HTR-8/SVneo (cell line): ENCODE data around the gene NADSYN1.

Experiments
- DNase-seq: peaks from one replicate; pipeline ENCODE4 v3.0.0; 2011; ENCODE audit warnings: low spot score, mixed read lengths; ENCODE audit not compliant: insufficient read length
- FAIRE-seq: peaks from 2 replicates; lab custom pipeline; 2011; peaks lifted over from hg19 to GRCh38; lab: Jason Lieb, UNC

NADSYN1 gene

DNA sequence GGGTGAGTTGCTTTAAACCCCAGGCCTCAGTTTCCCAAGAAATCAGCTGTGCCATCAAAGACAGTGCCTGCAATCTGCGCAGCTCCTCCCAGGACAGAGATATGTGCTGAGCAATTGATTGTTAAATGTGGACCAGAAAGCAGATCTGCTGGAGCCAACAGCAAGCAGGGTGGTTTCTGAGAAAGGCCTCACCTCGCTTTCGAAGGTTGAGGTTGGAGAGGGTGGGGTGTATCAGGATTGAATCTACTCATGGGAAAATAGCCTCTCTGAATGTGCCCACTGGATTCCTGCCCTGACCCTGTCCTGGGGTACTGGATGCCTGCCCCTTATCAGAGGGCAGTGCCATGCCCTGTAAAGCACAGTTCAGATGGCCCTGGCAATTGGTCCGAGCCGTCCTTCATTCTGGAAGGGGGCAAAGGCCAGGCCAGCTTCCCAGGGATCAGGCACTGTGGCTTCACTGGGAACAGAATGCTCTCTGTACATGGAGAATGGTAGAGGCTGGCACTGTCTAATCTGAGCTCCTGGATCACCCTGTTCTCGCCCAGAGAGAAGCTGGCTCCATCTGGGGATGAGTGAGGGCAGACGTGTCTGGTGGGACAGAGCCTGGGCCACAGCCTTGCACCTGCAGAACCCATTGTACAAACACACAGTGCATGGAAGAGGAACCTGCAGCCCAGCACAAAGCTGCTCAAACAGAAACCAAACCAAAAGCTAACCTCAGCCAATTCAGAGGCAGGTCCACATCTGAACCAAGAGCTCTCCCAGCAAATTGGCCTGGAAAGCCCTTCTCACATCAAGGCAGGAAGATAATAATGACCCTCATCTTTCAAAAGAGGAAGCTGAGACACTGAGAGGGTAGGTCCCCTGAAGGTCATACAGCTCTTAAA, 20.0 kb upstream of the NADSYN1 start:
- DNase-seq = no peak
- FAIRE-seq = no peak

DNA sequence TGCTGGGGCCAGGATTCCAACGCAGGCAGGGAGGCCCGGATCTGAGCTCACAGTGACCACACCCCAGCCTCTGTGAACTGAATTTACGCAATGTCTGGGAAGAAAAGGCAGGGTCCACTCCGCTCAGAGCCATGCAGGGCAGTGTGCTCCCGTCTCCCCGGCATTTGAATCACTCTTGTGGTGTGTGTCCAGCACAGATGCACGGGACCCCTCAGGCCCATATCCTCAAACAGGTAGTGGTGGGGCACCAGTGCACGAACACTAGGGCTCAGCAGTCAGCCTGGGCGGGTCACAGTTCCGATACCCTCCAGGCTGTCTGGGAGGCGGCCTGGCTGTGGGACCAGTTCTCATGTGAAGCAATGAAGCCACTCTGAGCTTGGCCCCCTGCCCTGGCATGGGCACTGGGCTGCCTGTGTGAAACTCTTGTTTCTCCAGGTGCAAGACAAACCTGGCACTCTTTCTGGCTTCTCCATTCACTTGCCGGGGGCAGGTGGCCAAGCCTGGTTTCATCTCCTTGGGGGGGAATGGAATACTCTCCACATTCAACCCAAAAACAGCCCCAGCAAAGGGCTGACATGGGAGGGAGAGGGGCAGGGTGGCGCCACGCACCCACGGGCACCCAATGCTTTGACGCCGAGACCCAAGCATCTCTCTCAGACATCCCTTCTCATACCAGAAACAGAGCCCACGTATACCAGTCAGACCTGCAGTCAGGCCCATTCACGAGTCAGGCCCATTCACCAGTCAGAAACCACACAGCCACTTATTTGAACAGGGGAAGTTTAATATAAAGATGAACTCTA, 19.2 kb upstream of the NADSYN1 start:
- peak; percentile 63 for FAIRE-seq
- DNase-seq = no peak

DNA sequence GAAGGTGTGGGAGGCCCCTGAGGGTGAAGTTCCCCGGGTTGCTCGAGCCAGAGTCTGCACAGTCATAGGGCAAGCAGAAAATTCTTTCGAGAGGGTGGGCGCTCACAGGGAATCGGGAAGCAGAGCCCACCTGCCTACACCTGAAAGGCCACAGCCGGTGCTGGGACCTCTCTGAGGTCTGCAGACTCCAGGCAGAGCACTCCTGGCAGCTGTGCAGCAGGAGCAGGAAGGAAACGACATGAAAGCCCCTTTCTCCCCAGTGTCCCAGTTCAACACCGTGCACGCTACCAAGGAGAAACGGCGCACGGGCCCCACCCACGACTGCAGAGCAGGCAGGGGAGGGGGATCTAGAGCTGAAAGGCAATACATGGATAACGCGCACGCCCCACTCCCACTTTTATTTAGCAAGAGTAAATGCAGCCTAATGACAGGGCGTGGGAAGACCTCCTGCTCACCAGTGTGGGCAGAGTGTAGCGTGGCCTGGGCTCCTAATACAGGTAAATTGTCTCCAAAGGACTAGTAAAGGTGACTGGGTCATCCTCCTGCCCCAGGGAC, 18.4 kb upstream of the NADSYN1 start:
- FAIRE-seq (no peak), DNase-seq (no peak)

DNA sequence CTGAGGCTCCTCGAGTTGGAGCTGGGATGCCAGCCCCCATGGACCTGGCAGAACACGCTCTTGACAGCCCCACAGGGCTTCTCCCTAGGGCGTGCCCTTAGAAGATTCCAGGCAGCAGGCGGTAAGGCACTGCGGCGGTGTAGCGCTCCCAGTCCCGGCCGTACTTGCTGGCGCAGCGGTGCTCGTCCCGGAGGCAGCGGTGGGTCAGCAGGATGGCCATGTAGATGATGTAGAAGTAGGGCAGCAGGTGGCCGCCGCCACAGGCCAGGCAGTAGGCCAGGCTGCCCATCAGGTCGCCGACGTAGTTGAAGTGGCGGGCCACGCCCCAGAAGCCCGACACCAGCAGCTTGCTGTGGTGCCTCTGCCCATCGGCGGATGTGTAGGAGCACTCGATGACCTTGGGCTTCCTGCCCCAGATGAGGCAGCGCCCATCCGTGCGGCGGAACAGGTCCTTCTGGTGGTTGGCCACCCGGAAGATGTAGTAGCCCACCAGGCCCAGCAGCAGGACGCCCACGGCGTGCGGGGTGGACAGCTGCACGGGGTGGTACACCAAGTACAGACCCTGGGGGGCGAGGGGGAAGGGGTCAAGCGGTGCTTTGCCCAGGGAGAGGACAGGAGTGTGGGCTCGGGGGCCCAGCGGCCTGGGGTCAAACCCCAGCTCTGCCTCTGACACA, 17.6 kb upstream of the NADSYN1 start:
- no peak for DNase-seq

DNA sequence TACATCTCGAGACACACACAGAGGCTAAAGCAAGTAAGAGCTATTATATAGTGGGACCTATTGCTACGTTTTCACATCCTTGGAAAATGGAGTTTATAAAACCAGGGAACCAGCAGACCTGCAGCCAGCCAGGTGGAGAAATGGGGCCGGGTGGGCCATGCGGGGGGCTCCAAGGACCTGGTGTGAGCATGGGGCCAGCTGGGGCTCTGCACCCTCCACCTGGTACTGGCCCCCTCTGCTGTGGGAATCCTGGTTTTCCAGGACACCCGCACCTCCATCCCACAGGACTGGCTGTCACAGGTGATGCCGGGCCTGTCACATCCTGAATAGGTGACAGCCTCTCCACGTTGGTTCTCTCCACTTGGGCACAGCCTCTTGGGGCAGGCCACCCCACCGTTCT, 16.1 kb upstream of the NADSYN1 start:
- FAIRE-seq = no peak
- DNase-seq = no peak

More for the DNA sequence above, 17.6 kb upstream of the NADSYN1 start:
- FAIRE-seq = no peak

DNA sequence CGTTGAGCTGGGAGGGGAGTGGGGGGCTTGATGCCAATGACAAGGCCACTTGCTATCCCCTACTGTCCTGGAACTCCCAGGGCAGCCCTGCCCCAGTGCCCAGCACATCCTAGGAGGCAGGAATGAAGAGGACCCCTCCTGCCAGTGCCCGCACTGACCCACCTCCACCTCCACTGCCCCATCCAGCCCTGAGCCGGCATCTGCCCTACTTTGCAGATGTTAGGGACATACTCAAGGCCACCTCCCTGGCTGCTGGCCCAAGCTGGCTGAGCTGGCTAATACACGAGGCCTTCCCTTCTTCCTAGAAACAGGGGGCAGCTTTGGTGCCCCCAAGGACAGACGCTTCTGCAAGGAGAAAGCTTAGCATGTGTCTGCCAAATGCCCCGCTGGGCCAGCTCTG, 15.6 kb upstream of the NADSYN1 start:
- no peak for DNase-seq
- FAIRE-seq = no peak

DNA sequence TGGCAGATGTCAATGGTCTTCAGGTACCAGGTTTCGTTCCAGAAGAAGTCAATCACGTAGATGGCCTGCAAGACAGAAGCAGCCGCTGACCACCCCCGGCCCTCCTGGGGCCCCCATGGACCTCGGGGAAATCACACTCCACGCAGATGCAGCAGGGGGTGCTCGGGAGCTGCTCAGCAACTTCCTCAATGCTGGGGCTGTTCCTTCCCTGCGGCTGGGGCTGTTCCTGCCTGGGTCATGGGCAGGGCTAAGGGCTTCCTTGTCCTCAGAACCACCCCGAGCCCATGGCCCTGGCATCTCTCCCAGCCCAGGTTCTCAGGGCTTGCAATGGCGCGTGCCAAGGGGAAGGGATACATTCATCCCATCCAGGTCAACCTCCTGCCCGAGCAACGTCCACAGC, 15.1 kb upstream of the NADSYN1 start:
- FAIRE-seq (no peak), DNase-seq (no peak)

DNA sequence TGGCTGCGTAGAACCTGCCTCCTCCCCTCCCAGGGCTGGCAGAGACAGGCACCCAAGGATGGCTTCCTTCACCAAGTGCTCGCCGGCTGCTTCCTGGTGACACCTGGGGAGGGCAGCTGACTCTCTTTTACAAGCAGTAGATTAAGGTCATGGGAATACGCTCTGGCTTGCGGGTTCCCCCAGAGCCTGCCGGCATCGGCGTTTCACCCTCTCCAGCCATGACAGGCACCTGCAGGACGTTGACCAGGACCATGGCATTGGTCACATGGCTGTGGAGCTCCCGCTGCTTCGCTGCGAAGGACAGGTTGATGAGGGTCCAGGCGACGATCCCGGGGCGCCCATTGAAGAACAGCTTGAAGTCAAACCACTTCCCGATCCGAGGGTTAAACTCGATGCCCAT, 14.4 kb upstream of the NADSYN1 start:
- no peak for DNase-seq
- FAIRE-seq = no peak

DNA sequence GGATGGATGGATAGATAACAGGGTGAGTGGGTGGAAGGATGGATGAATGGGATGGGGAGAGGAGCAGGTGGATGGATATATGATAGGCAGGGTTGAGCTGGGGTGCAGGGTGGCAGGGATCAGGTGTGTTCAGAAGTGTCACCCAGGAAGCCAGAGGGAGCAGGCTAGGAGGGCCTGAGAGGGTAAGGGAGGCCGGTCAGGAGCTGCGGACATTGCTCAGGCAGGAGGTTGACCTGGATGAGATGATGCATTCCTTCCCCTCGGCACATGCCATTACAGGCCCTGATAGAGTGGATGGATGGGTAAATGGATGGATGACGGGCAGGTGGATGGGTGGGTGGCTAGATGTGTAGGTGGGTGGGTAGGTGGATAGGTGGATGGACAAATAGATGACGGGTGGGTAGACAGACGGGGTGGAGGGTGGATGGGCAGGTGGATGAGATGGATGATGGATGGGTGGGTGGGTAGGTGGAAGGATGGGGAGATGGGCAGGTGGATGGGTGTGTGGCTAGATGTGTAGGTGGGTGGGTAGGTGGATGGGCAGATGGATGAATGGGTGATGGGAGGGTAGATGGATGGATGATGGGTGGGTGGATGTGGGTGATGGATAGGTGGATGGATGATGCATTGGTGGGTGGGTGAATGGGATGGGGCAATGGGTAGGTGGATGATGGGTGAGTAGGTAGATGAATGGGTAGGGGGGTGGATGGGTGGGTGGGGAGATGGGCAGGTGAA, 12.8 kb upstream of the NADSYN1 start:
- DNase-seq (no peak), FAIRE-seq (peak; percentile 67)

DNA sequence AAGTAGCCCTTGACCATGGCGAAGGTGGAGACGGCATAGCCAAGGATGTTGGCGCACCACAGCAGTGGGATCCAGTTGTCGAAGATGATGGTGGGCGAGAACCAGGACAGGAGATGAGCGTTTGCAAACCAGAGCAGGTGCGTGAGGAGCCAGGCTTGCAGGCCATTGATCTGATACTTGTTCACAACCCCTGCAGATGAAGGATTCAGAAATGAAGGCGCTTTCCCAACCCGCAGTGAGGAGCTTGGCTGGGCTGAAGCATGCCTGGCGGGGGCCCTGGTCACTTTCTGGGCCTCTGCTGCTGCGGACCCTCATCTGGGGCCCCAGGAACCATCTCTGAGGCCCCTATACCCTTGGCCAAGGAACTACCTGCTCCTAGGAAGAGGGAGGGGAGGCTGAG, 11.8 kb upstream of the NADSYN1 start:
- FAIRE-seq (no peak), DNase-seq (no peak)

DNA sequence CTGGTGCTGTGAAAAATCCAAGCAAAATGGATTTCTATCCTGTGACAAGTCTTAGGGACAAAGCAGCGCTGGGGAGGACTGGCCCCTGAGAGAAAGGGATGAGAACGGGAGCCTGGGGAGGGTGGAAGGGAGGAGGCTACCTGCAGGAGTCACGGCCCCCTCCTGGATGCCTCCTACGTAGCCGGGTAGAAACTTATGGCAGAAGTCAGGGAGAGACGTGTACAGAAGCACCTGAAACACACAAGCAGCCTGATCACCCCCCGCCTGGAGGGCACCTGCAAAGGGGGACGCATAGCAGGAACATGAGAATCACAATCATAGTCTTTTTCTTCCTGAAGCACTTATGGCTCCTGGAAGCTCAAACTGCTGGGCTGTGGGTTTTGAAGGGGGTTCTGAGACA, 10.9 kb upstream of the NADSYN1 start:
- FAIRE-seq = no peak
- DNase-seq = no peak

DNA sequence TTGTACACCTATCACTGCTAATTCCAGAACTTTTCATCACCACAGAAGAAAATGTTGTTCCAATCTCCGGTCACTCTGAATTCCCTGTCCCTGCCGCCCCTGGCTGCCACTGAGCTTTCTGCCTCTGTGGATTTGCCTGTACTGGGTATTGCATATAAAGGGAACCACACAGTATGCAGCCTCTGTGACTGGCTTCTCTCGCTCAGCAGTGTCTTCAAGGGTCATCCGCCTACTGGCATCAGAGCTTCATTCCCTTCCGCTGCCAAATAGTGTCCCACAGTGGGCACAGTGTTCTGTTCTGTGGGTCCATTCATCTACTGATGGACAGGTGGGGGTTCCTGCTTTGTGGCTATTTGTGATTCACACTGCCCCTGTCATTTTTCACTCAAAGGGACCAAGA, 10.1 kb upstream of the NADSYN1 start:
- no peak for DNase-seq
- FAIRE-seq = no peak

DNA sequence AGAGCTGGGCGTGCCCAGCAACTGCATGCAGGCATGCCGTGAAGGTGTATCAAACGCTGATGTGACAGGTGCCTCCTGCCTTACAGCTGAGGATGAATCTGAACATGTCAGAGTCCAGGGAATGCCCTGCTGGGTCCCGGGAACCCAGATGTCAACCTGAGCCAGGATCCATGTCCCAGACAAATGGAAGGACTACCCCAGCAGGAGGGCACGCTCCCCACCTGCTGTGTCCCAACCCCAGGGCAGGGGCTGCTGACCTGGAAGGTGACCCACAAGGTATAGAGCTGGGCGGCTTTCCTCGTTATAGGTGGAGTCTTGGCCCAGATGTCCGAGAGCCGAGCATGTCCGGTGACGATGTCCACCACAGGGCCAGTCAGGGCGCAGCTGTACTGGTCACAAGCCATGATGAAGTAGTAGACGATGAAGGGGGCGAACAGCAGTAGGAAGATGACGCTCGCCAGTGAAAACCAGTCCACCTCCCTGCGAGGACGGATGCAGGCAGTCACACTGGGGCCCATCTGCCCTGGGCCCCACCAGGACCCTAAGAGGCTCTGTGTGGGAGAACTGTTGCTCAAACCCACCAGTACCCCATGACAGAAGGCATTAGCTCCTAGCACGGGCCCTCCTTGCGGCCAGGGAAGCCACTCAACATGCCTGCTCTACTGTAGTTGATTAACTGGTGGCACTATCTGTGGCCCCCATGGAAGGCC, 9.1 kb upstream of the NADSYN1 start:
- DNase-seq (no peak), FAIRE-seq (peak; percentile 9)

DNA sequence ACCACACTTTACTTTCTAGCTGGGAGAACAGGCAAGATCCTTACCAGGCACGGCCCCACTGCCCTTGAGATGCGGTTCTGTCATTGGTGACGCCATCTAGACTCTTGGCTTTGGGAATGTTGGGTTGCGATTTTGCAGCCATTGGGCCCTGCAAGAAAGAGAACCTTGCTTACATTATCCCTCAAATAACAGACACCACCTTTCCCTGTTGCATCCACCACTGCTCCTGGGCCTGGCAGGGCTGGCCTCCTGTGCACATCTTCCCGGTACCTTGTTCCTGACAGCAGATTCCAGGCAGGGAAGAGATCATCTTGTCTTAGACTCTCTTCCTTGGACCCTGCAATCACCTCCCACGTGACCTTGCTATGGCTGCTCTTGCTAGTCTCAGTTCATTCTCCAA, 8.2 kb upstream of the NADSYN1 start:
- DNase-seq = no peak
- no peak for FAIRE-seq

DNA sequence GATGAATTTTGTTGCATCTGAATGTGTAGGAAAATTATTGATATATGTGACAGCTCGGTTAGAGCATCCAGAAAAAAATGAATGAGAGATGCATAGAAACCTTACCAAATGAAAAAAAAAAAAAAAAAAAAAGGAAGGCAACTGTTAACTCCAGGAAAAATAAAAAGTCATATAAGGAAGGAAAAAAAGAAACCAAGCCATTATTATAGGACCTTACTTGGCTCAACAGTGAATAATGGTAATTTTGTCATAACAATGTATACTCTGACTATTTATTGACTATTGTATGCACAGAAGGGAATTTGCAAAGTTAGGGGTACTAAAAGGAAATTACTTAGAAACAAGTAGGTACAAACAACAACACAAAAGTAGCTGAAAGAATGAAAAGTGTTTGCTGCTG, 6.9 kb upstream of the NADSYN1 start:
- FAIRE-seq = no peak

DNA sequence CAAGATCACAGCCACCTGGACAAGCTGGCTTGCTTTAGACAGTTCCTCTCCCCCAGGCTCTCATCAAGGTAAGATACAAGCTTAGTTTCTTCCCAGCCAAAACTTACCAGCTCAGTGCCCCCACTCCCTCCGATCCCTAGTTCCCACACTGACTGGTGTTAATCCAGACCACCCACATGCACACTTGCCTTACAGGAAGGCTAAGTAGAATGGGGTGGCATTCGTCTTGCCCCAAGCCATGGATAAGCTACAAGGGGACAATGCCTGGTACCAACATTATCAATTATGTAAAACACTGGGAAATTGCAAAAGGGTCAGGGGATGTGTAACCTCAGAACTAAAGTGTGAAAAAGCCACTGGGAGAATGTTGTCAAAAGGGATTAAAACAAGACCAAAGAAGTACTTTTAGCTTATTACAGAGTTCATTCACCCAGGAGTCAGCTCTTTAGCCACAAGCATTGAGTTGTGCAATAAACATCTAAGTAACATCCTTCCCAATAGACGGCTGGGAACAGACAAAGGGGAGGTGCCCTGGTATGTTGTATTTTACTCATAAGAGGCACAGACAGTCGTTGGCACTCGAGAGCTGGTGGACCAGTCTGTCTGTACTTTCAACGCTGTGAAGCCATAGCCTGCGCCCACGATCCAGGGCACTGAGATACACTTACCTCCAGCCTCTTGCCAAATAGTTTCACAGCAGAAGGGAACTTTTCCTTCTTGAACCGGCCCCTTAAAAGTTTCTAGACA, 5.9 kb upstream of the NADSYN1 start:
- peak; percentile 41 for DNase-seq
- FAIRE-seq = no peak

More for the DNA sequence above, 6.9 kb upstream of the NADSYN1 start:
- no peak for DNase-seq

DNA sequence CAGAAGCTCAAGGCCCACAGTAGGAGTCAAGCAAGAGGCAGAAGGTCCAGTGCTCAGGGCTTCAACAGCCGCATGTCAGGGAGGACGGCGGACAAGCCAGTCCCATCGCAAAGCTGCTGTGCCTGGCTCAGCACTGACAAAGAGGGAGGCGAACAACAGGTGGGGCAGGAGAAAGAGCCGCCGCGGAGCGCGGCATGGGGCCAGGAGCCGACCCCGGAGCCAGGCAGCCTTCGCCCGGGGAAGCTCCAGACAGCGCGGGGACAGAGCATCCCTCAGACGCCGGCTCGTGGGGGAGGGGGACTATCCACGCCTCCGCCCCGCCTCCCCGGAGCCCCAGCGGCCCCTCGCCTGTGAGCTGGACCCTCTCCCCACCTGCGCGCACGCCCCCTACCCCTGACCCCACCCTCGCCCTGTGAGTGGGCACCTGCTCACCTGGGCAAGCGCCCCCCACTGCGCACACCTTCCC, 5.2 kb upstream of the NADSYN1 start:
- DNase-seq (peak; percentile 43), FAIRE-seq (no peak)
